Right atrium auricular region (tissue), 2 donors: ENCODE measurements around the gene ZNF705A. TPM values are rescaled to one million over a fixed set of nuclear protein-coding genes. Genes with fewer than 3 reads are reported as not detected.
A peak's percentile ranks its signal among the peaks of the same experiment; 100 is the strongest.
"Not testable (repeated sequence)": the region's sequence is repeated elsewhere in the genome, so short reads cannot be mapped to it uniquely, and the experiment has no call there.

Source experiments
- DNase-seq: peaks from one replicate; pipeline ENCODE4 v3.0.0-alpha.2; 2019; ENCODE audit warnings: low spot score
- H3K27ac ChIP-seq, 2 donors: fragments of 200-600 bp; sonication (generic); 1 replicate in 1 of 2; 2 replicates in 1 of 2; pipeline ENCODE4 v1.5.1; 2016 to 2019
- H3K27me3 ChIP-seq, 2 donors: fragments of 200-600 bp; sonication (generic); one replicate each; pipeline versions ENCODE4 v1.5.1 to v1.6.0; 2017 to 2019
- H3K36me3 ChIP-seq: fragments of 200-600 bp; sonication (generic); one replicate; pipeline ENCODE4 v1.5.1; 2016
- H3K4me1 ChIP-seq, 2 donors: fragments of 200-600 bp; sonication (generic); one replicate each; pipeline versions ENCODE4 v1.5.1 to v1.6.0; 2017 to 2019
- H3K4me3 ChIP-seq, 2 donors: fragments of 200-600 bp; sonication (generic); 1 replicate in 1 of 2; 2 replicates in 1 of 2; pipeline ENCODE4 v1.5.1; 2017 to 2019; ENCODE audit warnings: mild to moderate bottlenecking in 1 of 2, moderate library complexity in 1 of 2
- H3K9me3 ChIP-seq, 2 donors: fragments of 200-600 bp; sonication (generic); one replicate each; pipeline ENCODE4 v1.5.1; 2019
- CTCF ChIP-seq, 2 donors: fragments of 200-600 bp; sonication (generic); IDR thresholded peaks; one replicate each; pipeline ENCODE4 v1.5.1; 2019; ENCODE audit warnings: antibody characterized with exemption in 2 of 2
- total RNA-seq, 2 donors: library from RNA; depleted of rRNA; stranded (reverse); fragments of >200 nt; gene quantifications; one replicate each; pipeline ENCODE4 v1.1.0, GENCODE V29; 2016

ZNF705A gene
- total RNA-seq, 2 donors from 2014 or later: not detected

GRCh38 chr12:8157484-8158198 lies 826 bp downstream of the ZNF705A start:
- Histone ChIP-seq H3K36me3 (no peaks in the 10 kb centered on the region), H3K27ac (no peak overlapping the region), H3K9me3 (no peaks in the 10 kb centered on the region), H3K27me3 (no peaks in the 10 kb centered on the region), H3K4me3 (no peak overlapping the region), H3K4me1 (no peaks in the 10 kb centered on the region)
- no peak for DNase-seq
- TF ChIP-seq CTCF (IDR thresholded peaks at IDR 0.05): no peak

DNA sequence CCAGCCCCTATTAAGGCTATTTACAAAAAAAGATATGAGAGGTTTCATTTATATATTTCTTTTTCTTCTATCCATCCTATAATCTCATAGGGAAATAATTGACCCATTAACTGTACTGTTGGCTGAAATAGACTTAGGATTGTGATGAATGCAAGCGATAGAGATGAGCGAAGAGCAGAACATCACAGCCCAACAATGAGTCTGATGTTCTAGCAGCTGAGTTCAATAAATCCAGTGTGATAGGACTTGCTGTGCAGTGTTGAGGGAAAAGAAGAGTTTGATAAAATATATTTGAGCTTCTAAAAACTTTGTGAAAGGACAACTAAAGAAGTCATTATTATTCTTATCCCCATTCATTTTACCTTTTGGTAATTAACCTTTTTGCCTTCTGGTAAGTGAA lies 16.1 kb downstream of the ZNF705A start:
- DNase-seq, H3K27me3 ChIP-seq, H3K36me3 ChIP-seq, H3K9me3 ChIP-seq, H3K4me3 ChIP-seq, H3K4me1 ChIP-seq, H3K27ac ChIP-seq: not testable (repeated sequence)

DNA sequence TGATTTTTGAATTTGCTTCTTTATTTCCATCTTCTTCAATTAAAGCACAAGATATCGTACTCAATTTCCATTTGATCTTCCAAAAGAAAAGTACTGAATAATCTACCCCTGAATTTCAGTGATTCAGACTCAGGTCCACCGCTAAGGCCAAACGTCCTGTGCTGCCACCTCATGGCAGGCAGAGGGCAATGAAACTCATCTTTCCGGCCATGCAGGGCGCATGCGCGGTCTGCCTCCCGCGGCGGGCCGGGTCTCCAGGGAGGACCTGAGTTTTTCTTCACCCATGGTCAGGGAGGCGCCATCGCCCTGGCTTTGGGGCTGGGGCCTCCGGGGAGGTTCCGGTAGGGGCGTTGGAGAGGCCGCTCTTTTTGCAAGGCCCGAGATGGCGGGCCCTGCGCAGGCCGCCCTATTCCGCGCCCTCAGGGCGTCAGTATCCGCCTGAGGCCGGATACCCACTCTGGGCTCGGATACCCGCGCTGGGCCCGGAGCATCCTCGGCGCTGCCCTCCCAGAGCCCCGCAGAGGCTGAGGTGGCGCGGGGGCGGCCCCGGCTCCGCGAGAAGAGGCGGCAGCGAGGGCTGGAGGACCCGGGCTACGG lies 23.3 kb downstream of the ZNF705A start:
- Histone ChIP-seq H3K27ac (peak overlapping the region; percentile 69 to 77), H3K4me3 (peak overlapping the region; percentile 59 to 84)
- not testable (repeated sequence) for H3K4me1 ChIP-seq, H3K36me3 ChIP-seq, H3K9me3 ChIP-seq, H3K27me3 ChIP-seq
- DNase-seq: peak; percentile 63
- peak; percentile 46 to 76 for TF ChIP-seq CTCF (IDR thresholded peaks at IDR 0.05)

DNA sequence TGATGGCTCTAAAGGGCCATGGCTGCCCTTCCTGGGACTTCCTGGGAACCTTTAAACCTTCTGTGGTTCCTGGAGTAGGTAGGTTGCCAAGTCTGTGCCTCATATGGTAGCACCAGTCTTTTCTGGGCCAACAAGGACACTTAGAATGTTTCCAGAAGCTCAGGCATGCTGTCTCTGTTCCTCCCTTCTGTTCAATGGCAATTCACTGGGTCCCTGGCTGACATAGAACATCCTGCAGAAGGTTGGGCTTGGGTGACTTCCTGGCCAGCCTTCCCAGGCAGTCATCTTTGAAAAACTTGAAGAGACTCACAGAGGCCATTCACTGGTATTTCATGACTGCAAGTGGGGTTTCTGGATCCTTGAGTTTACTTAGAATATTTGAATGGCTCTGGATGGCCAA lies 24.5 kb downstream of the ZNF705A start:
- H3K4me1 ChIP-seq, H3K9me3 ChIP-seq, H3K36me3 ChIP-seq, H3K27ac ChIP-seq, H3K4me3 ChIP-seq, H3K27me3 ChIP-seq, DNase-seq: not testable (repeated sequence)

GRCh38 chr12:8182923-8183322 lies 26.1 kb downstream of the ZNF705A start:
- not testable (repeated sequence) for H3K4me3 ChIP-seq, H3K27ac ChIP-seq, H3K27me3 ChIP-seq, H3K36me3 ChIP-seq, H3K9me3 ChIP-seq, DNase-seq, H3K4me1 ChIP-seq

- H3K4me1 ChIP-seq, H3K27ac ChIP-seq, H3K4me3 ChIP-seq, H3K27me3 ChIP-seq, H3K36me3 ChIP-seq, DNase-seq, H3K9me3 ChIP-seq: not testable (repeated sequence)
Observed at GRCh38 chr12:8183346-8183745, 26.5 kb downstream of the ZNF705A start.

DNA sequence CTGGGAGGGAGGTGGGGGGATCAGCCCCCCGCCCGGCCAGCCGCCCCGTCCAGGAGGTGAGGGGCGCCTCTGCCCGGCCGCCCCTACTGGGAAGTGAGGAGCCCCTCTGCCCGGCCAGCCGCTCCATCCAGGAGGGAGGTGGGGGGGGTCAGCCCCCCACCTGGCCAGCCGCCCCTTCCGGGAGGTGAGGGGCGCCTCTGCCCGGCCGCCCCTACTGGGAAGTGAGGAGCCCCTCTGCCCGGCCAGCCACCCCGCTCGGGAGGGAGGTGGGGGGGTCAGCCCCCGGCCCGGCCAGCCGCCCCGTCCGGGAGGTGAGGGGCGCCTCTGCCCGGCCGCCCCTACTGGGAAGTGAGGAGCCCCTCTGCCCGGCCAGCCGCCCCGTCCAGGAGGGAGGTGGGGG lies 27.4 kb downstream of the ZNF705A start:
- not testable (repeated sequence) for H3K27me3 ChIP-seq, H3K36me3 ChIP-seq, H3K27ac ChIP-seq, H3K4me1 ChIP-seq, DNase-seq, H3K9me3 ChIP-seq, H3K4me3 ChIP-seq

DNA sequence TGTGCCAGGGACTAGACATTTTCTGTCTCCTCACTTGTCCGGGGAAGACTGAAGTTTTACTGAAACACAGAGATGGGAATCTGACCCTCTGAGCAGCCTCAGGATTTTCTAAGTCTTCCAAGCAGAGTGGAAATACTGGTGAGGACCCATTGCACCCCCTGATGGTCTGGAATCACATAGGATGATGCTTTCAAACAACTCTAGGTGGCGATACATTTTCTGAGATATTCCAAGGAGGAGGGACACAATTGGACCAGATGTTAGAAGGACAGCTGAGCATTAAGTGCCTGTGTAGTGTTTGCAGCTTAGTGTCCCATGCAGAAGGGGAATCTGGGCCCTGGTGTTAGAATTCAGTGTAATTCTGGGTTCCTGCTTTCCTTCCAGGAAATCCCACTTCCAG lies 31.3 kb downstream of the ZNF705A start:
- H3K4me3 ChIP-seq, DNase-seq, H3K27me3 ChIP-seq, H3K27ac ChIP-seq, H3K36me3 ChIP-seq, H3K4me1 ChIP-seq, H3K9me3 ChIP-seq: not testable (repeated sequence)

DNA sequence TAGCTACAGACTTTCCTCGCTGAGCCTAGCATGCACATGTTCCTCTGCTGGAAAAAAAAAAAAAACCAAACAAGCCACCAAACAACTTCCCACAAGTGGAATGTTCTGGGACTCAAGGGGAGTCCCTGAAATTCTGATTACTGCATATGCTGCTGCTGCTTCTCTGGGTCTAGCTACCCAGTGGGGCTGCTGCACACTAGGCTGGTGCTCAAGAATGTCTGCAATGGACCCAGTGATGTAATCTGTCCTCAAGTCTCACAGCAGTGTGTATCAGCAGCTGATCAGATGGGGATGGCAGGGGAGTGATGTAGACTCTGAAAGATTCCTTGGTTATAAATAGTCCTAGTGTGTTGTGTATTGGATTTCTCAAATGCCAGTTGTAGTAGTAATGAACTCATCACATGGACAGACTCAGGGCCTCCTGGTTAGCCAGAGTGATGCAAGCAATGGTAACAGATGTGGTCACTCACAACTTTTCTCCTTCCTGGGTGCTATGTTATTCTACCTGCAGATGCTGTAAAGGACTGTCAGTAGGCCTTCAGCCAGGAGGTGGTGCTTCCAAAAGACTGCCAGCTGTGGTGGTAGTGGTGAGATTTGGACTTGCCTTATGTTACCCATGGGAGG lies 41.0 kb downstream of the ZNF705A start:
- H3K4me3 ChIP-seq, H3K27me3 ChIP-seq, H3K4me1 ChIP-seq, H3K9me3 ChIP-seq, DNase-seq, H3K27ac ChIP-seq, H3K36me3 ChIP-seq: not testable (repeated sequence)

DNA sequence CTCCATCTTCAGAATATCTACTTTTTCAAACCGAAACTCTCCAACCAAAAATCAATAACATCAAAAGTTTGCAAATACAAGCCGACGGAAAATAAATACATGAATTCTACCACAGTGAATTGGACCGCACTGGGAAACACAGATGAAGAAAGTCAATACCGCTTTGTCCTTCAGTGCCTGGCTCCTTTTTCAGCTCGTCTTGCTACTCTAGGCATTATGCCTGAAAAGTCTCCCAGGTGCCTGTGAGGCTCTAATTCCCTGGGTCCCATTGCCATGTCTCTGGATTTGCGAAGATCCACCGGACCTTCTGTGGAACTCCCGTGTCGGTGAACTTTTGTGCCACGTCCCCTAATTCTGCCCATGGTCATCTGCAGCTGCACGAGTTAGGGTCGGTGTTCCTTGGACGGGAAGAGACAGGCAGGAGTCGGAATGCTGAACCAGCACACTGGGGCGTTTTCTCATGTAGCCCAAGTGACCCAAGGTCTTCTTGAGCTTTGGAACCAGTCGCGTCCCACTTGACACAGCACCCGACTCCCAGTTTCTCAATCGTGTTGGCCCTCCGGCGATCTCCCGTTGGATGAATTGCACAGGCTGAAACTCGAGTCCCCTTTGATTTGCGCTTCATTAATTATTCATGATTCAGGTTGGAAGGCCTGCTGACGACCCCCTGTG lies 62.0 kb downstream of the ZNF705A start:
- H3K27me3 ChIP-seq, H3K27ac ChIP-seq, H3K4me1 ChIP-seq, H3K4me3 ChIP-seq, H3K36me3 ChIP-seq, H3K9me3 ChIP-seq, DNase-seq: not testable (repeated sequence)

DNA sequence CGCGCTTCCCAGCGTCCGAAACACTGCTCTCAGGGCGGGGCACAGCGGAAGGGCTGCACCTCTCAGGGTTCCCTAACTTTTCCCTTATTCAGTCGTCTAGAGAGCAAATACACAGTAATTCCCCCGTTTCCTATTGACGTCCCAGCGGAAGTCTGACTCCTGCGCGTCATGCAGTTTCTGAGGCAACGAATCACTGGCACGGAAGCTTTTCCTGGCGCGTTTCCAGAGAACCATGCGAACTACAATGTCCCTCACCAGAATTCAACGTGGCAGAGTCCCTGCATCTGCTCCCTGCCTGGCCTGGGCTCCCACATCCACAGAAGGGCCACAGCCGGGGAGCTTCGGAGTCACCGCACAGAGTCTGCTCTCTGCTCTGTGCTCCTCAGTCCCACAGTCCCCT lies 64.6 kb downstream of the ZNF705A start:
- H3K27me3 ChIP-seq, H3K27ac ChIP-seq, H3K4me1 ChIP-seq, H3K9me3 ChIP-seq, H3K36me3 ChIP-seq, H3K4me3 ChIP-seq, DNase-seq: not testable (repeated sequence)

DNA sequence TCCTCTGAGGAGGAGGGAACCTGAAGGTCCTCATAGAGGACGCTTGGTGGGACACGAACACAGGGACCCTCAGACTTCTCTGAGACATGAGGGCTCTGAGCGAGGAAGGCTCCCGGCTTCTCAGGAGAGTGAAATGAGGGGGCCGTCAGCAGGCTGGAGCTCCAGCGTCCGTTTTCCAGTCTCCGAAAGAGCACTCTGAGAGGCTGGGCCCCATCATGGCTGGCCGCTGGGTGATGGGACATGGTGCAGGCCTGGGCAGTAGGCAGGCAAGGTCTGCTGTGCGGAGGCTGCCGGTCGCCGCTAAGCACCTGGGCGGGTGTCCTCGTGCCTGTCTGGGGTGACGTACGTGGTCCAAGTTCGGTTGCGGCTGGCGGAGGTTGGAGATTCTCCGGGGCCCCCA lies 65.0 kb downstream of the ZNF705A start:
- H3K9me3 ChIP-seq, H3K27me3 ChIP-seq, H3K4me3 ChIP-seq, H3K36me3 ChIP-seq, H3K27ac ChIP-seq, DNase-seq, H3K4me1 ChIP-seq: not testable (repeated sequence)

DNA sequence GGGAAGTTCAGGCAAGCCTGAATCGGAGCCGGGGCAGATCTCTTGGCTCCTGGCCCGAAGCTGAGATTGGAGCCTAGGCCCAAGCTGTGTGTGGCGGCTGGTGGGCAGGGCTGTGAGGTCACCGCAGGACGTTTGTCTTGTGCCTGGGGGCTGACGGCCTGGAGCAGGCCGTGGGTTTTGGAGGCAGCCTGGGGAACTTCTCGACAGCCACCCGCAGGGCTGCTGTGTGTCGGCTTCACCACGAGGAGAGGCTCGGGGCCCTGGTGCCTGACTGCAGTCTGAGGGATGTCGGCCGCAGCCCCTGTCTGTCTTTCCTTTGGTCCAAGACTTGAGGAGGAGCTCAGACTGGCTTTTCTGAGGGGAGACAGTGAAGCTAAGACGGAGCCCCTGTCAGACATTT lies 65.5 kb downstream of the ZNF705A start:
- not testable (repeated sequence) for H3K4me3 ChIP-seq, DNase-seq, H3K9me3 ChIP-seq, H3K36me3 ChIP-seq, H3K27ac ChIP-seq, H3K4me1 ChIP-seq, H3K27me3 ChIP-seq
